Activated CD4-positive, alpha-beta T cell treated with anti-CD3 and anti-CD28 coated beads for 36 hours (primary cell): ENCODE measurements around the gene KCNMA1. TPM values are rescaled to one million over a fixed set of nuclear protein-coding genes. Genes with fewer than 3 reads are reported as not detected.

Experiments used
- ATAC-seq: fragments of 200-7000 bp; cut with Tn5 transposase; one replicate; pipeline ENCODE4 v1.10.0; 2021; ENCODE audit warnings: mild to moderate bottlenecking, moderate library complexity
- CTCF ChIA-PET: fragments of 350-600 bp; sonication (Branson Sonifier 250); formaldehyde crosslinking; loops from one replicate; lab custom pipeline; 2021; ENCODE audit warnings: antibody characterized with exemption; lab: Charles Lee
- POLR2A ChIA-PET: fragments of 350-600 bp; sonication (Branson Sonifier 250); formaldehyde crosslinking; loops from one replicate; lab custom pipeline; 2021; ENCODE audit warnings: antibody characterized with exemption, inconsistent platforms; lab: Charles Lee
- DNase-seq: peaks from one replicate; pipeline ENCODE4 v3.0.0-alpha.2; 2020
- H3K27ac Mint-ChIP-seq: one replicate; pipeline ENCODE4 v1.8.0; 2021; ENCODE audit warnings: mixed read lengths
- H3K27me3 Mint-ChIP-seq: one replicate; pipeline ENCODE4 v1.8.0; 2021; ENCODE audit warnings: mixed read lengths
- H3K36me3 Mint-ChIP-seq: one replicate; pipeline ENCODE4 v1.8.0; 2021; ENCODE audit warnings: low read depth, mixed read lengths
- H3K4me1 Mint-ChIP-seq: one replicate; pipeline ENCODE4 v1.8.0; 2021; ENCODE audit warnings: mixed read lengths
- H3K4me3 Mint-ChIP-seq: one replicate; pipeline ENCODE4 v1.8.0; 2021; ENCODE audit warnings: mild to moderate bottlenecking, moderate library complexity, mixed read lengths
- H3K9me3 Mint-ChIP-seq: one replicate; pipeline ENCODE4 v1.8.0; 2021; ENCODE audit warnings: low read depth, mixed read lengths
- intact Hi-C, 2 experiments: fragments of 100-400 bp; cut with DNase I in 1 of 2; cut with micrococcal nuclease in 1 of 2; formaldehyde crosslinking; loops; one replicate each; pipeline versions ENCODE4 v1.14.2 to v1.15.1; 2022 to 2024; cut with DNase I, micrococcal nuclease
- total RNA-seq, 2 experiments: library from RNA; stranded (reverse); gene quantifications; one replicate each; pipeline ENCODE4 v1.2.3, GENCODE V29; 2021

KCNMA1 gene
- total RNA-seq, 2 experiments from 2014 or later: 0.18 TPM; not detected in 1

DNA sequence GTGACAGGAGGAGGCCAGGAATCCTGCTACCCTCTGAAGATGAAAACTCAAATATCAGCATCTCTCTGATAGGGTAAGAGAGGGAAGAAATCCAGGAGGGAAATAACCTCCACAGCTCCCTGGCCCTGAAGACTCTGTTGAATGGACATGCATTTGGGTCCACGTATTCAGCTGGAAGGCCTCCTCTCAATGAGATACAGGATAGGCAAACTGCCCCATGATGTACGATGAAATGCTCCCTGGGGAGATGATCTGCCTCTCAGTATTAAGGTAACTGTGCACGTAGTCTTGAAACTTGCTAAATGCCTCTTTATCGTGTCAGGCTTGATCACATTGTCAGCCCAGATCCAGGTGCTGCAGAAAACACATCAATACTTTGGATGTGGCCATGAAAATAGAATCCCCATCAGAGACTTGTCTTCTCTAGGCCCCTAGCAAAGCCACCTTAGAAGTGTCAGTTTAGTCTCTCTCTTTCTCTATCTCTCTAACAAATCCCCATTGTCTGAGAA is 384.0 kb downstream of the KCNMA1 start:
- ChIA-PET POLR2A (no interaction called here), CTCF (interaction anchor here (0.8 kb wide), 1 partner anchor 79 kb away, joined by 3 read pairs; no protein-coding TSS in a partner anchor)
- H3K27me3 Mint-ChIP-seq: no peaks in the 10 kb centered on the region
- H3K36me3 Mint-ChIP-seq: no peaks in the 10 kb centered on the region
- DNase-seq (no peak), ATAC-seq (no peak)
- intact Hi-C loops: loop anchor here in 1 of 2 experiments (5.0 kb wide), 1 partner anchor 389 kb away; no protein-coding TSS in a partner anchor
- no peak overlapping the region for H3K4me3 Mint-ChIP-seq
- H3K4me1 Mint-ChIP-seq: no peaks in the 10 kb centered on the region
- no peak overlapping the region for H3K27ac Mint-ChIP-seq
- peaks cover 2% of the 10 kb centered on the region for H3K9me3 Mint-ChIP-seq

DNA sequence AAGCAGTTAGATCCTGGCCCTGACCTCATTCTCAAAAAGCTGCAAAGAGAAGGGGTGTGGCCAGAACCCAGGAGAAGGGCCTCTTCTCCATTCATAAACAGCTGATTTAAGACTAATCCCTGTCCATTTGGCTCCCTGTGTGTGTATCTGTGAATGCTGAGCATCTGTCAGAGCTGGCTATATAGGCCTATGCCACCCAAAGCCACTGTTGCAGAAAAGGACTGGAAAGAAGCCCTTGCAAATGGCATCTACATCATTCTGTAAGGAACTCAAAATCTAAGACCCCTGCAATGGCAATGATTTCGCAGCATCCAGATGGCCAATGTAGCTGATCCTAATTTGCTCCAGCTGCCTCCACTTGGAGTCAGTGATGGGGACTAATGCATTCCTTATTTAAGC is 384.5 kb downstream of the KCNMA1 start:
- H3K4me1 Mint-ChIP-seq: no peaks in the 10 kb centered on the region
- ChIA-PET POLR2A (no interaction called here), CTCF (interaction anchor here (0.8 kb wide), 1 partner anchor 79 kb away, joined by 3 read pairs; no protein-coding TSS in a partner anchor)
- DNase-seq (no peak), ATAC-seq (no peak)
- H3K27ac Mint-ChIP-seq: no peak overlapping the region
- H3K4me3 Mint-ChIP-seq: no peak overlapping the region
- no peaks in the 10 kb centered on the region for H3K36me3 Mint-ChIP-seq
- intact Hi-C loops: loop anchor here in 1 of 2 experiments (5.0 kb wide), 1 partner anchor 389 kb away; no protein-coding TSS in a partner anchor
- H3K27me3 Mint-ChIP-seq: no peaks in the 10 kb centered on the region
- H3K9me3 Mint-ChIP-seq: peaks cover 2% of the 10 kb centered on the region

- DNase-seq: no peak
- ChIA-PET POLR2A (no interaction called here), CTCF (interaction anchor here (0.6 to 0.8 kb wide), 2 partner anchors 78 to 454 kb away, joined by 3 read pairs; no protein-coding TSS in a partner anchor)
- H3K36me3 Mint-ChIP-seq: no peaks in the 10 kb centered on the region
- intact Hi-C loops: loop anchor here in 1 of 2 experiments (5.0 kb wide), 1 partner anchor 390 kb away; no protein-coding TSS in a partner anchor
- no peak for ATAC-seq
- H3K4me1 Mint-ChIP-seq: no peaks in the 10 kb centered on the region
- no peak overlapping the region for H3K4me3 Mint-ChIP-seq
- no peaks in the 10 kb centered on the region for H3K27me3 Mint-ChIP-seq
- H3K27ac Mint-ChIP-seq: no peak overlapping the region
- peaks cover 2% of the 10 kb centered on the region for H3K9me3 Mint-ChIP-seq
These were observed 385.0 kb downstream of the KCNMA1 start for GRCh38 chr10:77252380-77253146.

DNA sequence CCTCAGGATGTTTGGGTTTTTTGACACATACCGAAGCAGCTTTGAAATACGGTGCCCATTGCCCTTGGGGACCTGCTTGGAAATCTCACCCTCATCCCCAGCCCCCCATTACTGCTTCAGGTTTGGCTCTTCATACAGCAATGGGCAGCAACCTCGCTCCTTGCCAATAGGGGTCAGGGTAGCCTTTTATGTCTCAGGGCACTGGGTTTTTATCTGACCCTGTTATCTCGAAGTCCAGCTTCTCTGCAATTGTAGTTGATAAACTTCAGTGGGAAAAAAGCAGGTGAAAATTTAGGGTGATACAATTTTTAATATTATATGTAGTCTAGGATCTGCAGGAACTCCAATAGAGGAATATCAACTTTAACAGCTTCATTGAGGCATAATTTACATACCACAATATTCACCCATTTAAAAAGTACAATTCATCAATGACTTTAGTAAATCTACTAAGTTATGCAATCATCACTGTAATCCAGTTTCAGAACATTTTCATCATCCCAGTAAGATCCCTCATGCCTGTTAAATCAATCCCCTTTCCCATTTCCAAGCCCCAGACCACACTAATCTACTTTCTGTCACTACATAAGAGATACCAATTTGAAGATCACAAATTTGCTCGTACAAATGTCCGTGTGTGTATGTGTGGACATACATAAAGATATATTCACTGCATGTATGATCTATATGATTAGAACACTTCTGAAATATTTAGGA is 386.2 kb downstream of the KCNMA1 start:
- no peak for ATAC-seq
- no peak overlapping the region for H3K4me3 Mint-ChIP-seq
- peak; percentile 16 for DNase-seq
- intact Hi-C loops: loop anchor here in 1 of 2 experiments (5.0 kb wide), 1 partner anchor 391 kb away; no protein-coding TSS in a partner anchor
- ChIA-PET CTCF (no interaction called here), POLR2A (no interaction called here)
- no peaks in the 10 kb centered on the region for H3K9me3 Mint-ChIP-seq
- no peaks in the 10 kb centered on the region for H3K36me3 Mint-ChIP-seq
- no peaks in the 10 kb centered on the region for H3K27me3 Mint-ChIP-seq
- H3K27ac Mint-ChIP-seq: no peak overlapping the region
- no peaks in the 10 kb centered on the region for H3K4me1 Mint-ChIP-seq

DNA sequence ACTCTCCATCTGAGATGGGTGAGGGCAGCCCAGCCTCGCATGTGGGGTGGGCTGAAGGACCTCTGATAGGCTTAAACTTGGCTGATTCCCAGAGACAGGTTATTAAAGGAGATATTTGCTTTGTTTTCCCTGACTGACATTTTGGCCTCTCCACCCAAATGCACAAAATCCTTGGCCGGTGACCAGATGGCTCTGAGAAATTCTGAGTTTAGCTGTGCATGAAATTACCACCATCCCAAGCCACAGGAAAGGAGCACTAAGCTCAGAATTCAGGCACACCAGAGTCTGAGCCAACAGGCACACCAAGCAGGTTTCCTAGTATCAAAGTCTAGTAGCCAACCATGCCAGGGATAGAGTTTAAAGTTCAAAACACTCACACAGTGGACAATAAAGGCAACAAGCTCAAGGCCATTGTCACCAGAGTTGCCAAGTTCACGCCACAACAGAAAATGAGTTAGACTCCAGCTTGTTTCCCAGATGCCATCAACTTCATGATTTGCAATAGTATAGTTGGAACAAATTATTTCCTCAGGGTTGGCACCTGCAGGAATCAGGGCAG is 387.6 kb downstream of the KCNMA1 start:
- intact Hi-C loops: loop anchor here in 1 of 2 experiments (5.0 kb wide), 1 partner anchor 392 kb away; no protein-coding TSS in a partner anchor
- Mint-ChIP-seq H3K27ac (no peak overlapping the region), H3K4me3 (no peak overlapping the region), H3K4me1 (no peaks in the 10 kb centered on the region), H3K27me3 (no peaks in the 10 kb centered on the region), H3K9me3 (no peaks in the 10 kb centered on the region), H3K36me3 (no peaks in the 10 kb centered on the region)
- ChIA-PET POLR2A (no interaction called here), CTCF (no interaction called here)
- ATAC-seq (no peak), DNase-seq (no peak)

DNA sequence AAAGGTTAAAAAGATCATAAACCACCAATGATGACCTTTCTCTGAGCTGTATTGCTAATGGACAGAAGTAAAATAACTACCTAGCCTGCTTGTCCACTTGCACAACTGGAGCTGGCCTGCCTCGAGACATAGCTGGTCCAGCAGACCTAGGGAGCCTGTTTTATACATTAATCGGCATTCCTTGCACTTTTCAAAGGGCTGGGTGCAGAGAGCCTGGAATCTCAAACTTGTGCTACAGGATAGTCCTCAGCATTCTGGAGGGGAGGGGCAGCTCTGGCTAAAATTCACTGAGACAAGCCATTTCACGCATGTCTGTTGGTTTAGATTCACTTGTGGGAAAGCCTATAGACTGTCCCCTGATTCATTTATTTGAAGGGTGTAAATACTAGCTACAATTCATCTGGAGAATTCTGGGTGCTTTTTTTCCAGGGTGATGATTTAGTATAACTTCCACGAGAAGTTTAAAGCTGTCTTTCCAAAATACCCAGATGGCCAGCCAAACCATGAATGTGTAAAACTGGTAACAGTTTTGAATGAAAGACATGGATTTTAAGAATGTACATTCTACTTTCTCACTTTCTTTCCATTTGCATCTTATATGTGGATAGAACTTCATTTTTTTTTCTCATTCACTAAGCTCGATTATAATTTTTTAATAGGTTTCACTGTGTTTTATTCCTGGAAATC is 389.4 kb downstream of the KCNMA1 start:
- no peaks in the 10 kb centered on the region for H3K4me1 Mint-ChIP-seq

DNA sequence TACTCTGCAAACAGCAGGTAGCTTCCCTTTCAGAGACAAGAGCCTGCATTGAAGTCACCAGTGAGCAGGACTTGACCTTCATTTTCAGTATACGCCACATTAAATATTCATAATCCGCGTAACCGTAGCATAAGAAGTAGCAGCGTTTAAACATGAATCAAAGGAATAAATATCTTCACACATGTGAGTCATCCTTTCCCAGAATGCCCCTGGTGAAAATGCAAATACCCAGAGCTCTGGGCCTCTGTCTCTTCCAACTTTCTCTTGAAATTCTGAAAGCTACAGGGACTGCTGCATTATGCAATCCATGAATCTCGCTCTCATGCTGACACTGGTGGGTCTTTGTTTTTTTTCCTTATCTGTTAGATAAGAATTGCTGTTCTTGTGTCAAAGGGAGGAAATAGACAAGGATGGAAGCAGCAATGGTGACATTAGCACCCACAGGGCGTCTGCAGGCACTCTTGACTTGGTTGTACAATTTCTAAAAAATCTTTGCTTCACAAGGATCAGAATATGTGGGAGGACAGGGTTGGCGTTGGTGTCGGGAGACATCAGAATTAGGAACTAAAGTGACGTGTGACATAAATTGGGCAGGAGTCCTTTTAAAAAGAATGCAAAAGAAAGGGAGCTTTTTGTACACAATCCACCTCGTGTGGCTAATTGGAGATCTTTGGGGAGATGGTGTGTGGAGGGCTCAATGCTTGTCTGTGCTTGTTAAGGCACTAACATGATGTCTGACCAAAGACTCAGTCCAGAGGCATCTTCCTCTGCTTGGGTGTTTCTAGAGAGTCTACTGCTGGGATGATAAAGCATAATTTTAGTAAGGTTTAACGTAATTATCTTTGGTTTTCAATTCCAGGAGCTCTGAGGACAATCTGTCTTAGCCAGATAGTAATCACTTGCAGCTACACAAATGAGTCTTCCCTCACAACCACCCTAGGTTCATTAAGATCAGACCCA is 390.3 kb downstream of the KCNMA1 start:
- intact Hi-C loops: no loop called here
- ChIA-PET POLR2A (no interaction called here), CTCF (interaction anchor here (0.7 kb wide), 3 partner anchors 73 to 349 kb away, joined by 3 to 4 read pairs (median 3); no protein-coding TSS in a partner anchor)
- no peaks in the 10 kb centered on the region for H3K36me3 Mint-ChIP-seq
- no peak overlapping the region for H3K27ac Mint-ChIP-seq
- H3K4me1 Mint-ChIP-seq: no peaks in the 10 kb centered on the region
- no peak overlapping the region for H3K4me3 Mint-ChIP-seq
- no peak for DNase-seq
- H3K27me3 Mint-ChIP-seq: no peaks in the 10 kb centered on the region
- ATAC-seq: no peak
- no peaks in the 10 kb centered on the region for H3K9me3 Mint-ChIP-seq

More for the DNA sequence above, 389.4 kb downstream of the KCNMA1 start:
- DNase-seq (no peak), ATAC-seq (no peak)
- Mint-ChIP-seq H3K9me3 (no peaks in the 10 kb centered on the region), H3K27me3 (no peaks in the 10 kb centered on the region), H3K4me3 (no peak overlapping the region), H3K27ac (no peak overlapping the region), H3K36me3 (no peaks in the 10 kb centered on the region)
- intact Hi-C loops: no loop called here
- ChIA-PET POLR2A (no interaction called here), CTCF (interaction anchor here (0.7 kb wide), 1 partner anchor 348 kb away, joined by 4 read pairs; no protein-coding TSS in a partner anchor)

DNA sequence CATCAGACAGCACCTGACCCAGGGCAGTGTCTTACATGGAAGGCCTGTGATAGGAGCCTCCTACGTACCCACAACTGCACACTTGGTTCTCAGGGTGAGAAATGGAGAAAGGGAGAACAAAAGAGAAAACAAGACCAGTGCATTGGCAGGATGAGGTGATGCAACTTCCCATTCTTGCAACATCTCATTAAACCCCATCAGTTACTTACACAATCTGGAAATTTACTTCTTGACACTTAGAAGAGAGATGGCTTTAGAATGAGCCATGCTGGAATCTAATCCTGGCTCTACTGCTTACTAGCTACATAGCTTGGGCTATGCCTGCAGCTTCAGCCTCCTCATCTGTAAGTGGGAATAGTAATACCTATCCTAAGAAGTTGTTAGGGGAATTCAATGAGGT is 391.7 kb downstream of the KCNMA1 start:
- DNase-seq: no peak
- no peak for ATAC-seq
- ChIA-PET POLR2A (no interaction called here), CTCF (interaction anchor here (0.7 kb wide), 1 partner anchor 395 kb away, joined by 3 read pairs; no protein-coding TSS in a partner anchor)
- H3K27me3 Mint-ChIP-seq: no peaks in the 10 kb centered on the region
- no peaks in the 10 kb centered on the region for H3K9me3 Mint-ChIP-seq
- H3K4me3 Mint-ChIP-seq: no peak overlapping the region
- intact Hi-C loops: no loop called here
- no peak overlapping the region for H3K27ac Mint-ChIP-seq
- no peaks in the 10 kb centered on the region for H3K4me1 Mint-ChIP-seq
- H3K36me3 Mint-ChIP-seq: no peaks in the 10 kb centered on the region

- POLR2A ChIA-PET: no interaction called here
- intact Hi-C loops: no loop called here
- Mint-ChIP-seq H3K36me3 (no peaks in the 10 kb centered on the region), H3K4me3 (no peak overlapping the region), H3K4me1 (no peaks in the 10 kb centered on the region), H3K9me3 (no peaks in the 10 kb centered on the region), H3K27me3 (no peaks in the 10 kb centered on the region), H3K27ac (no peak overlapping the region)
- DNase-seq: no peak
- ATAC-seq: no peak
- CTCF ChIA-PET: no interaction called here
These were observed 392.9 kb downstream of the KCNMA1 start for GRCh38 chr10:77244746-77245145.

GRCh38 chr10:77244286-77244685 is 393.3 kb downstream of the KCNMA1 start:
- no peak for DNase-seq
- no peak for ATAC-seq
- Mint-ChIP-seq H3K27ac (no peak overlapping the region), H3K9me3 (no peaks in the 10 kb centered on the region), H3K4me1 (no peaks in the 10 kb centered on the region), H3K27me3 (no peaks in the 10 kb centered on the region), H3K36me3 (no peaks in the 10 kb centered on the region), H3K4me3 (no peak overlapping the region)
- intact Hi-C loops: no loop called here
- ChIA-PET POLR2A (no interaction called here), CTCF (no interaction called here)
